NCI-H2029 treated with DMSO at 0.1 percent for 48 hours (cell line): ENCODE data around the gene AMY2B.
A peak's percentile ranks its signal among the peaks of the same experiment; 100 is the strongest.
"Not testable (repeated sequence)": the region's sequence is repeated elsewhere in the genome, so short reads cannot be mapped to it uniquely, and the experiment has no call there.

ENCODE experiments used
- DNase-seq: peaks from one replicate; lab custom pipeline; 2025; lab: John Stamatoyannopoulos, UW

The AMY2B gene

DNA sequence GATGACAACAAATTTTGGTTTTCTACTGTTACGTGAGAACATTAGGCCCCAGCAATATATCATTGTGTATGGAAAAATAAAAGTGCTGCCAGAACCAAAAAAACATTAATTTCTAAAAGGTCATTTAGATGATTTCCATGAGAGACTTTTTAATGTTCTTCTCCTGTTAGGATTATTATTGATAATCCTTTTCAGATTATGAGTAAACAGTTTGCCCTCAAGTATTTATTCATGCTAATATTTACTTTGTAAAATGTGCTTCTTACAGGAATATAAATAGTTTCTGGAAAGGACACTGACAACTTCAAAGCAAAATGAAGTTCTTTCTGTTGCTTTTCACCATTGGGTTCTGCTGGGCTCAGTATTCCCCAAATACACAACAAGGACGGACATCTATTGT lies at the start of gene AMY2B:
Gene AMY2B (plus strand): TSS at position 301 of the 400 bp plus-strand sequence. CDS start 14 bp downstream, at position 315.
- DNase-seq, result not testable (repeated sequence)

DNA sequence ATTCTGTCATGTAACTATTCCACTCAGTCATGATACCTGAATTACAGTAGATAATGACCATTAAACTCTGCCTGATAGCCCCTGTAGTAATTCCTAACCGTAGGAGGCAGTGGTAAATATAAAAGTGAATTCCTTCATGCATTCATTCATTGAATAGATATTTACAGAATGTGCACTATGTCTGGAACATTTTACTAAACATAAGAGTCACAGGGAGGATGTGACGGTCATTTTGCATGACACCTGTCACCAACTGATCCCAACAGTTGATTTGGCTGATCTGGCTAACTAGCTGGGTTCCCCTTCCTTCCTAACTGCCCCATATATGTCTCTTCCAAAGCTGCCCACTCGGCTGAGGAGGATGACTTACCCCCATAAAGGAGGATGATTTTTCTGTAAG lies 48.0 kb upstream of the AMY2B start:
- no peak for DNase-seq

DNA sequence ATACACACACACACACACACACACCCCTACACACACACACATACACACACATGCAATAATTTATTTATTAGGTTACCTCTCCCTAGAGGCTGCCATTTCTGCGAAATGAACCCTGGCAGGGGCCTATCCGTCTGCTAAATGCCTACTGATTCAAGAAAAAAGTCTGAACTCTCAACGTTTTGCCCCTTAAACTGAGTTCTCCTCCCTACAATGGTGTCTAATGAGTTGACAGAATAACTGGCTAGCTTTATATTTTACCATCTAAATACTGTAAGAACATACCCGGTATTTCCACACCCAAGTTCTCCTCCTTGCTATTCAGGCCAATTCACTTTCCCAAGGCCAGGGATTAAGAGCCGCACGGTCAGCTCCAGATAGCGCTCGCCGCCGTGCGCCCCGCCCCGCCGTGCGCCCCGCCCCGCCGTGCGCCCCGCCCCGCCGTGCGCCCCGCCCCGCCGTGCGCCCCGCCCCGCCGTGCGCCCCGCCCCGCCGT lies 46.2 kb upstream of the AMY2B start:
- peak; percentile 44 for DNase-seq

DNA sequence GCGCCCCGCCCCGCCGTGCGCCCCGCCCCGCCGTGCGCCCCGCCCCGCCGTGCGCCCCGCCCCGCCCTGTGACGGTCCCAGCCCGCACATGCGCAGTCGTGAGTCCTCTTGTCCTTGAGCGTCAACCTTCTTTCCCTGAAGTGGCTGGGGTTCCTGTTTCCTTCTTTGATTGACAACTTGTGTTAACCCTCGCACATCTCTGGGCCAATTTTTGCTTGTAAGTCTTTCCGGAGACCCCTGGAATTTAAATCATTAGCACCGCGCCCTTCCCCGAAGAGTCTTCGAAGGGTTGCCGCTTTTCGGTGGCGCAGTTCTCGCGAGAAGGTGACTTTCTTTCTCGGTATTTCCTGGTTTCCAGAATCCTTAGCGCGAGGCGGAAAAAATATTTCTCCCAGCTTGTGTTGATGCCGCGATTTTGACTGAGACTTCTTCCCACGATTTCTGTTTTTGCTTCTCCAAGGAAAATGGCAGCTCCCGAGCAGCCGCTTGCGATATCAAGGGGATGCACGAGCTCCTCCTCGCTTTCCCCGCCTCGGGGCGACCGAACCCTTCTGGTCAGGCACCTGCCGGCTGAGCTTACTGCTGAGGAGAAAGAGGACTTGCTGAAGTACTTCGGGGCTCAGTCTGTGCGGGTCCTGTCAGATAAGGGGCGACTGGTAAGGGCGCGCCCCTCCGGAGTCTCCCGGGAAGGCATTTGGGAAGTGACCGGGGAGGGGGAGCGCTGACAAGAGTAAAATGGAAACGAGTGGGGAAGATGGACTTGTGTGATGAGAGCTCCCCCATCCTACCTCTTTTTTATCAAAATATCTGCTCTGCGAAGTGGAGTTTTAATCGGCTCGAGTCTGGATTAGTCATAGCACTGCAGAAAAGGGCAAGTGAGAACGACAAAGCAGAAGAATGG lies 45.5 kb upstream of the AMY2B start, which contains the start of gene RNPC3:
Gene RNPC3 (plus strand): TSS at position 93 of the 901 bp plus-strand sequence. CDS start 372 bp downstream, at position 465.
- DNase-seq, result peak; percentile 88

DNA sequence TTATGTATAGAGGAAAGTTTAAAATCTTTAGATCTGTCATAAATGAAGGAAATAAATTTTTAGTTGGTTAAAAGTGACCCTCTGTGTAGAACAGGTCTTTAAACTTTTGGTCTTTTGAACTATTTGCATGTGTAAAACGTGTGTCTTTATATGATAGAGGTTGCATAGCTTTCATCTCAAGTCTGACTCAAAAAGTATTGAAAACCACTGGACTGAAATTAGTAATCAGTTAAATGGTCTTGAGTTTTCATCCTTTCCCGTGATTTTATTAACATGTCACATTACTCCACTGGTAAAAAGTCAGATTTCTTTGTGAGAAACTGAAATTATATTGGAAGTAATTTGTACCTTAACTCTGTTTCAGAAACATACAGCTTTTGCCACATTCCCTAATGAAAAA lies 44.1 kb upstream of the AMY2B start:
- DNase-seq, result no peak

DNA sequence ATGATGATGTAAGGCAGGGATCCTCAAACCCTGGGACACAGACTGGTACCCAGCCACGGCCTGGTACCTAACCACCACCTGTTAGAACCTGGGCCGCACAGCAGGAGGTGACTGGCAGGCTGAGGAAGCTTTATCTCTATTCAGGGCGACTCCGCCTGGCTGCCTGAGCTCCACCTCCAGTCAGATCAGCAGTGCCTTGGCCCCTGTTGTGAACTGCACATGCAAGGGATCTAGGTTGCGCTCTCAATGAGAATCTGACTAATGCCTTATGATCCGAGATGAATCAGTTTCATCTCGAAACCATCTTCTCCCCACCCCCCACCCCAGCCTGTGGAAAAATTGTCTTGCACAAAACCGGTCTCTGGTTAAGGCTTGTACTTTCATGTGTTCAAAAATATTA lies 41.6 kb upstream of the AMY2B start:
- no peak for DNase-seq

DNA sequence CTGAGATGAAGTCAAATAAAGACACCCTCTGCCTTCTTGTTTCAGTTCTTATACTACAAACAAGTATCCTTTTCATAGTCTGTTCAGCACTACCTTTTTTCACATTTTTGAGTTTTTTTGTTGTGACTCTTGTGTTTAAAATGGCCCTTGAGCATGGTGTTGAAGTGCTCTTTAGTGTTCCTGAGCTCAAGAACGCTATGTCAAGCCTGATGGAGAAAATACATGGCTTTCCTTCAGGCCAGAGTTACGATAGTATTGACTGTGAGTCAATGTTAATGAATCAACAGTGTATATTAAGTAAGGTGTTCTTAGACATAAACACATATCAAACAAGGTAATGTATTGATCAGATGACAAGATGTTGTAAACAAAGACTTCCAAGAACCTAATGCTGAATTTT lies 33.2 kb upstream of the AMY2B start:
- no peak for DNase-seq

DNA sequence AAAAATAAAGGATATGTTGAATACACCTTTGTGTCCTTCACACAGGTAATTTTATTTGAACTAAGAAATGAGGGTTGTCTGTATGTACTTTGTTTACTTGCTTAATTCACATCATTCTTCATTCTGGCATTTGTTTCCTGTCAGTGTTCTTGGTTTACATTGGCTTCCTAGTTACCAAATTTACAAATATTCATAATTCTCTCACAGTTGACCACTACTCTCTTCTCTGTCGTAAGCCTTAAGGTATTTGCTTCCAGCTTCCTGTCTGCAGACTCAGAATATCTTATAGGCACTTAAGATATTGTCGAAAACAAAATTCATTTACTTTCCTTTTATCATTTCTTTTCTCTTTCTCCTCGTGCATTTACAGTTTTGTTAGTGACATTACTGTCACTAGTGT lies 30.0 kb upstream of the AMY2B start:
- no peak for DNase-seq

DNA sequence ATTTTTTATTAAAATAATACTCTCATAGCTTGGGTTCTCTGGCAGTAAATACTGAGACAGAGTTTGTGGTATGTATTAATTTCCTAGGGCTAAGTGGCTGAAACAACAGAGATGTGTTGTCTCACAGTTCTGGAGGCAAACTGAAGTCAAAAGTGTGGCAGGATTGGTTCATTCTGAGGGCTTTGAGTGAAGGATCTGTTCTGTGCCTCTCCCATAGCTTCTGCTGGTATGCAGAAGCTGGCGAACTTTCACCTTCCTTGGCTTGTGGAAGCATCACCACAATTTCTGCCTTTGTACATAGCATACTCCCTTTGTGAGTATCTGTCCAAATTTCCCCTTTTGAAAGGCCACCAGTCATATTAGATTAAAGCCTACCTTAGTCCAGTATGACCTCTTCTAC lies 24.9 kb upstream of the AMY2B start:
- no peak for DNase-seq

DNA sequence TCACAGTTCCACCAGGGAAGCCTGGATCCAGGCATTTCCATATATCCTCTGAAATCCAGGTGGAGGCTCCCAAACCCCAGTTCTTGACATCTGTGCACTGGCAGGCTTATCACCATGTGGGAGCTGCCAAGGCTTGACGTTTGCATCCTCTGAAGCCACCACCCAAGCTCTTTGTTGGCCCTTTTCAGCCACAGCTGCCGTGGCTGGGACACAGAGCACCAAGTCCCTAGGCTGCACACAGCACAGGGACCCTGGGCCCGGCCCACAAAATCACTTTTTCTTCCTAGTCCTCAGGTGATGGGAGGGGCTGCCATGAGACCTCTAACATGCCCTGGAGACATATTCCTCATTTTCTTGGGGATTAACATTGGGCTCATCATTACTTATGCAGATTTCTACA lies 23.5 kb upstream of the AMY2B start:
- DNase-seq, result no peak

DNA sequence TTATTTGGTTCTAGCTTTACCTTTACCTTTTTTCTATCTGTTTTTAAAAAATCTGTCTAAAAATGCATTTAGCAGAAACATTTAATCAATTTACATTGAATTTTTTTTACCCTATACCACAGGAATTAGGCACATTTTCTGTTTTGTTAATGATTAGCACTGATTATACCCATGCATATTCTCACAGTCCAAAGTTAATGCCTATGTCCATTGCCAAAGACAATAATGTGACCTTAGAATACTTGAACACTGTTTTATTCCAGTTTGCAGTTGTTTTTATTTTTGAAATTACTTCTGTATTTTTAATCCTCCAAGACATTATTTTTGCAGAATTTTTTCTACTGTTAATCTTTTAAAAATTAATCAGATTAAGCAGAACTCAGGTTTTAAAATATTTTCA lies 11.0 kb upstream of the AMY2B start:
- DNase-seq, result no peak

DNA sequence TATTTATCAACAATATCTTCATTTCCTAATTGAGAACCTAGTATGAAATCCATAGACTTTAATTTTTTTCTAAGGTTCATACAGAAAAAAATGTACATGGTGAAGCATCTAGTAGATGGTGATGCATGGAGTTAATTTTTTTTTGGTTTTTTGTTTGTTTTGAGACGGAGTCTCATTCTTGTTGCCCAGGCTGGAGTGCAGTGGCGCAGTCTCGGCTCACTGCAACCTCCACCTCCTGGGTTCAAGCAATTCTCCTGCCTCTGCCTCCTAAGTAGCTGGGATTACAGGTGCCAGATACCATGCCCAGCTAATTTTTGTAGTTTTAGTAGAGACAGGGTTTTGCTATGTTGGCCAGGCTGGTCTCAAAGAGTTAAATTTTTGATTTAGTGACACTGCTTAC lies 10.3 kb upstream of the AMY2B start:
- not testable (repeated sequence) for DNase-seq

DNA sequence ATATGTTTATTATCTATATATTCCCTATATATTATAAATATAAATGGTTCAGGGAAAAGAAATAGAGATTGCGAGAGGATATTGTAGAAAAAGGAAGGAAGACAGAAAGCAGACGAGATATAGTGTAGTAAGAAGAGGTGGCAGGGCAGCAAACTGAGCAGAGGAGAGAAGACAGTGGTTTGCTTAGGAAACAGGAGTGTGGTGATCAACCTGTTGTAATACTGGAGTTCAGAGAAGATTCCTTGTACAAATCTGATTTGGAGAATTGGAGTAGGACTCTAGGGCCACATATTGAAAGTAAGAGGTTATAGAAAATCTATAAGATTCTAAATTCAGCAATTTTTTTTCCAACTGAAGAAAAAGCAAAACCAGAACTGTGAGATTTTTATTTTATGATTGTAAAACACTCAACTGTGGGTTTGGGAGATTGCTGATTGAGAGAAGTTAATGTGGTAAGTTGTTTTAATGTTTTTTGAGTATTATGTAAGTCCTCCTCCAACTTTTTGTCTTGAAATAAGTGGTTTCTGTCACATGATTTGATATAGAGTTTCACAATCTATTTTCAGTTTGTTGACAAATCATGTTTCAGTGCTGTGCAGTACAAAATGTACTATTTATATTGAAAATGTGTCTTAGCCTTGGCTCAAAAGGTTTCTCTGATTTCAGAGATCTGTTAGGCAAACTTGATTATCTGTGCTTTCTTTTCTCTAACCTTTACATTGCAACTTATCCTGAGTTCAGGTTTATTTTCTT lies 9.6 kb upstream of the AMY2B start:
- no peak for DNase-seq

DNA sequence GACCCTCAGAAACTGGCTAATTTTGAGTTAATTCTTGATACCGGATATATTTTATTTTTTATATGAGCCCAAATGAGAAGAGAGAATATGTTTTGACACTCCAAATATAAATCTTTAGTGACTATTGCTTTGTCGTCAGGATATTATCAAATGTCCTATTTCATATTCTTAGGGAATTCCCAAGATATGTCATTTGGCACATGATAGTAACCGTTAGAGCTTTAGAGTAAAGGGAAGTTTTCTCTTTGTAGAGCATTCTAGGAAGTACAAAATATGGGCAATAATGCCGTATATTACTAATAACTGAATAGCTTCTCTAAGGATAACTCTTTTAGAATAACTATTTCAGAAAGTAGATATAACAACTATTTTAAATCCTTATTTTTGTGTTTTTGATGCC lies 8.3 kb upstream of the AMY2B start:
- DNase-seq, result no peak

DNA sequence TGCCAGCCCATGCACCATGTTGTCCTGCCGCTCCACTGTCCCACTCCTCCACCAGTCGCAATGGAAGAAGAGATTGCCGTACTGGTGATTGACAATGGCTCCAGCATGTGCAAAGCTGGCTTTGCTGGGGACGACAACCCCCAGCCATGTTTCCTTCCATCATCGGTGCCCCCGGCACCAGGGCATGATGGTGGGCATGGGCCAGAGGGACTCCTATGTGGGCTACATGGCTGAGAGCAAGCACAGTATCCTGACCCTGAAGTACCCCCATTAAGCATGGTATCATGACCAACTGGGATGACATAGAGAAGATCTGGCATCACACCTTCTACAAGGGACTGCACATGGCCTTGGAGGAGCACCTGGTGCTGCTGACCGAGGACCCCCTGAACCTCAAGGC lies 1.9 kb upstream of the AMY2B start:
- no peak for DNase-seq

DNA sequence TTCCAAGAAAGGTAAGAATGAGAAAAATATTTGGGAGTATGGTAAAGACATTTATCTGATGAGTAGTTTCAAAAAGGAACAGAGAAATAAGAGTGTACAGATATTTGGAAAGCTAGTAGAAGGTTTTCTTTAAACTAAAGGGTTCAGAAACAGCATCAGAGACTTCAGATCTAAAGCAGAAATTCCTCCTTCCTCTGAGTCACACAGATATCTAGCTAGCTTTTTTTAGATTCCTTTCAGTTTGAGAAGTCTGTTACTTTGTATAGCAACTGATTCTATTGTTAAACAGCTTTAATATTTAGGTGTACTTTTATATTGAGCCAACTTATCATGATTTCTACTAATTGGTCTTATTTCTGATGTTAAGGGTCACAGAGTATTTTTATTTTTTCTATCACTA lies 4.7 kb downstream of the AMY2B start:
- no peak for DNase-seq

DNA sequence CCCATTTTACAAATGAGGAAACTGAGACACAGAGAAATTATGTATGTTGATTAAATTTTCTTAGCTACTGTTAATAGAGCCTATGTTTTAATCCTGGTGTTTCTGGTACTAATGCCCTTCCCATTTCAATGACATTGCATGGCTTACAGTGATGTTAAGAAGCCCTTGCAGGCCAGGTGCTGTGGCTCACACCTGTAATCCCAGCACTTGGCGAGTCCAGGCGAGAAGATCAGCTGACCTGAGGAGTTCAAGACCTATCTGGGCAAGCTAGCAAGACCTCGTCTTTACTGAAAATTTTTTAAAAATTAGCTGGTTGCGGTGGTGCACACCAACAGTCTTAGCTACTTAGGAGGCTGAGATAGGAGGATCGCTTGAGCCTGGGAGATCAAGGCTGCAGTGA lies 5.4 kb downstream of the AMY2B start:
- not testable (repeated sequence) for DNase-seq

DNA sequence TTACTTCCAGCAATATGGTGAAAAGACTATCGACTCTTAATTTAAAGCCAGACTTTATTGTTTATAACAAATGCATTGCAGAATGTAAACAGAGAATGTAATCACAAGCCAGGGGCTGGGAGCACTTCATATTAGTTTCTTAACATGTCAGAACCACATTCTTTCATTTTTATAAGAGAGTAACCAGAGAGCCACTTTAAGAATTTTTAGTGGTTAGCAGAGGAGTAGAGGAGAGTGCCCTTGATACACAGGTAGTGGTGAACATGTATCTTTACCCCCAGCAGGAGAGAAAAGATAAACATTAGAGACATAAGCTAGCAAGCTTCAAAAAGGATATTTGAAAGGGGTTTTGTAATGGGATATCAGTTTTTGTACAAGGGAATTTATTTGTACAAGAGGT lies 11.1 kb downstream of the AMY2B start:
- DNase-seq, result no peak

DNA sequence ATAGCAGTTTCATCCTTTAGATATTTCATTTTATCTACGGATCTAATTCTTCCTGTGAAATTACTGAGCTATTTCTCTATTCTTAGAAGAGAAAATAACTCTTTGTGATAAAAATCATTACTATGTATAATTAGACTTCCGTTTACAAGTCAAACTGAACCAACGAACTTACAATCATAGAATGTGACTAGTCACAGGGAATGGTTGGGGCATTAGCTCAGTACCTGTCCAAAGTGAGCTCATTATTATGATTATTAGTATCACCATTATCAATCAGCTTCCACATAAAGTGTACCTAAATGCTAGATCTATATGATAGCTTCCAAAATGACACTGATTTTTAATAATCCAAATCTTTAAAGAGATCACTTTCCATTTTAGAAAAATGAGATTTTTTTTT lies 12.5 kb downstream of the AMY2B start:
- no peak for DNase-seq

DNA sequence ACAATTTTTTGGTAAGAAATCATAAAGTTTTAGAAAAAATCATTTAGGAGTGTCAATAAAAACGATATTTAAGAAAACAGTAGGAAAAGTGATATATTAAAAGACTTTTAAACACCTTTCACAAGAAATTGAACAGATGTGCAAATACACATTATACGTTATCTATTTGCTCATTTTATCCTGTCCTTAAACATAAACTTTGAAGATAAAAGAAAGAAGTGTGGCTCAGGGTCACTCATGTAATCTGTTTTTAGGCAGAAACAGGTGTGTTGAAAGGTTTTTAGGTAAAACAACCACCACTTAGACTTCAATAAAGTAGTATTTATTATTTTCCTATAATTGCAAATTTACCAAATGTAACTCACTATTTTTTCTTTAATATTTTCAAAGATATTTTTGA lies 13.1 kb downstream of the AMY2B start:
- DNase-seq, result no peak

DNA sequence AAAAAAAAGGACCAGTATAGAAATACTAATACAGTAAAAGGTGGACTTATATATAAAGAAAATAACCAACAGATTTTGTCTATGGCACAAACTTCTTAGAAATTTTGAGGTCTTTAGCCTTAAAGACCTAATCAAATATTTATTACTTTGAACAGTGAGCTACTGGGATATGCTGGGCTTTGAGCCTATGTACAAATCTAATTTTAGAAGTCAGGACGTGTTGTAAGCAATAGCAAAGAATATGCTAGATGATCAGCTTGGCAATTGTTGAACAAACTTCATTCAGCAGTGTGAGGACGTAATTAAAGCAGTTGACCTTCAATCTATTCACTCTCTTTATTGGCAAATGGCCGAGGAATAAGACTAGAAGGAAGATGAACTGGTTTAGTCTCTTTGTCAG lies 31.4 kb downstream of the AMY2B start:
- DNase-seq, result not testable (repeated sequence)

DNA sequence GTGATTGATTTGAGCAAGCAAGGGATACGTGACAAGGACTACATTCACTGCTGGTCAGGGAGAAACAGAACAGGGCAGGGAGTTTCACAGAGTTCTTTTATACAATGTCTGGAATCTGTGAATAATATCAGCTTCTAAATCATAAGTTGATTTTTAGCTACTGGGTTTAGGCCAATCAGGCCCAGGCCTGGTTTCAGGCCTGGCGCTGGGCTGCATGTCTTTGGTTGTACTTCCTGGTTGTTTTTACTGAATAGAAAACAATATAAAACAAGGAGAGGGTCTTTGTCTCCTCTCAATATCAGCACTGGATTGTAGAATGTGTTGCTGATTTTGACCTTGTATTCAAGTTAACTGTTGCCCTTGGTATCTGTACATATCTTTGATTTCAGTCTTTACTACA lies 45.0 kb downstream of the AMY2B start:
- DNase-seq, result no peak

DNA sequence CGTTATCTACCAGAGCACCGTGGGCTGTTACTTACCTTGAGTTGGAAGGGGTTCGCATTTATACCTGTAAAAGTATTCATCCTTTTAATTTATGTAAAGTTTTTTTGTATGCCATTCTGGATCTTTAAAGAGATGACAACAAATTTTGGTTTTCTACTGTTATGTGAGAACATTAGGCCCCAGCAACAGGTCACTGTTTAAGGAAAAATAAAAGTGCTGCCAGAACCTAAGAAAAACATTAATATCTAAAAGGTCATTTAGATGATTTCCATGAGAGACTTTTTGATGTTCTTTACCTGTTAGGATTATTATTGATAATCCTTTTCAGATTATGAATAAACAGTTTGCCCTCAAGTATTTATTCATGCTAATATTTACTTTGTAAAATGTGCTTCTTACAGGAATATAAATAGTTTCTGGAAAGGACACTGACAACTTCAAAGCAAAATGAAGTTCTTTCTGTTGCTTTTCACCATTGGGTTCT lies 45.6 kb downstream of the AMY2B start, which contains the start of gene AMY2A:
Gene AMY2A (plus strand): TSS at position 434 of the 484 bp plus-strand sequence. CDS start 14 bp downstream, at position 448.
- DNase-seq, result not testable (repeated sequence)
